Kidney epithelial cell (primary cell): ENCODE measurements around the gene BUB3. TPM values are rescaled to one million over a fixed set of nuclear protein-coding genes. Genes with fewer than 3 reads are reported as not detected.

Experiments
- DNase-seq: peaks from one replicate; pipeline ENCODE4 v3.0.0-alpha.2; 2010; ENCODE audit warnings: low read depth
- H3K27me3 ChIP-seq: 2 replicates; pipeline ENCODE4 v1.6.0; 2011; ENCODE audit warnings: low read length; ENCODE audit not compliant: control insufficient read depth, insufficient read depth
- H3K36me3 ChIP-seq: 2 replicates; pipeline ENCODE4 v1.5.1; 2011; ENCODE audit warnings: low read length; ENCODE audit not compliant: control insufficient read depth, insufficient read depth
- H3K4me3 ChIP-seq: 2 replicates; pipeline ENCODE4 v1.5.1; 2011; ENCODE audit warnings: low read depth, mild to moderate bottlenecking, control low read depth, low read length
- CTCF ChIP-seq: IDR thresholded peaks from 2 replicates; pipeline ENCODE4 v1.5.1; 2011; ENCODE audit warnings: mild to moderate bottlenecking, moderate library complexity, low read length, control low read depth, inconsistent platforms; ENCODE audit not compliant: insufficient read depth, poor library complexity, severe bottlenecking
- total RNA-seq: library from RNA; depleted of rRNA; stranded (reverse); fragments of >200 nt; gene quantifications from 2 replicates; pipeline ENCODE4 v1.2.3, GENCODE V29; 2015

BUB3 gene
- total RNA-seq, 1 donor from 2014 or later, result 153 TPM

DNA sequence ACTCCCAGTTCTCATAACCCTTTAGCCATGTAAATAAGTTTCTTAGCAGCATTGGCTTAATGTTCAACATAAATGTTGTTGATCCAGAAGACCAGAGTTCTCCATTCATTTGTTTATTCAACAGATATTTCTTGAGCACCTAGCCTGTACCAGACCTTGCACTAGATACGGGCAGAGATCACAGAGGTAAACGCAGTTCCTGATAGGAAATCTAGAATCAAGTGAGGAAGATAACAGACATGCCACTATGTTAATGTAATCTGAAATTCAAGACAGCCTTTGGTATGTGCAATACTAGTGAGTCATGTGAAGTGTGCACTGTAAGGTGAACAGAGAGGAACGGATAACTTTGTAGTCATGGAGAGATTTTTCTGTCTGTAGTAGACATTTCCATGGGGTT is 3.0 kb downstream of the BUB3 start:
- DNase-seq, result no peak
- Histone ChIP-seq H3K36me3 (peaks cover 3% of the 10 kb centered on the region), H3K27me3 (peaks cover 7% of the 10 kb centered on the region), H3K4me3 (no peak overlapping the region)
- TF ChIP-seq CTCF, result no peak

DNA sequence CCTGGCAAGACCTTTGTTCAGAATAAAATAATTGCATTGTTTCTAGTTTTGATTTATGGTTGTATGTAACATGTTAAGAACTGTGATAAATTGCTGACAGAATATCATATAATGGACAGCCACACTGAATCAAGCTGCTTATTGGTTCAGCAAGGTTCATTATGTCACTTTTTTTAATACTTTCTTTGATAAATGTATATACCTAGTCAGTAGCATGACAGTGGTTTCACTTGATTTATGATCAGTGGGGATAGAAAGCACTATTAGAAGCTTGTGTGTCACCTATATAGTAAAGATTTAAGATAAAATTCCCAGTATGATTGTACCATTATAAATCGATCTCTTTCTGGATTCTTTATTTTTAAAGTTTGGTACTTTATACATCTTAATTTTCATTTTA is 4.5 kb downstream of the BUB3 start:
- no peak for TF ChIP-seq CTCF

GRCh38 chr10:123160311-123160980 is 6.2 kb downstream of the BUB3 start:
- H3K36me3 ChIP-seq, result peaks cover 6% of the 10 kb centered on the region
- H3K27me3 ChIP-seq, result no peaks in the 10 kb centered on the region
- no peak for TF ChIP-seq CTCF
- no peak overlapping the region for H3K4me3 ChIP-seq
- no peak for DNase-seq

More for the DNA sequence above, 4.5 kb downstream of the BUB3 start:
- no peak for DNase-seq
- peaks cover 6% of the 10 kb centered on the region for H3K36me3 ChIP-seq
- H3K4me3 ChIP-seq, result no peak overlapping the region
- no peaks in the 10 kb centered on the region for H3K27me3 ChIP-seq

DNA sequence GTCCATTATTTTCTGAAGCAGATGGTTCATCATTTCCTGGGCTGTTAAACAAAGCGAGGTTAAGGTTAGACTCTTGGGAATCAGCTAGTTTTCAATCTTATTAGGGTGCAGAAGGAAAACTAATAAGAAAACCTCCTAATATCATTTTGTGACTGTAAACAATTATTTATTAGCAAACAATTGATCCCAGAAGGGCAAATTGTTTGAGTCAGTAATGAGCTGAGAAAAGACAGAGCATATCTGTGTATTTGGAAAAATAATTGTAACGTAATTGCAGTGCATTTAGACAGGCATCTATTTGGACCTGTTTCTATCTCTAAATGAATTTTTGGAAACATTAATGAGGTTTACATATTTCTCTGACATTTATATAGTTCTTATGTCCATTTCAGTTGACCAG is 10.1 kb downstream of the BUB3 start:
- Histone ChIP-seq H3K36me3 (peaks cover 6% of the 10 kb centered on the region), H3K27me3 (no peaks in the 10 kb centered on the region), H3K4me3 (no peak overlapping the region)
- DNase-seq, result no peak
- no peak for TF ChIP-seq CTCF

GRCh38 chr10:123165445-123166072 is 11.4 kb downstream of the BUB3 start:
- no peak for DNase-seq
- Histone ChIP-seq H3K4me3 (no peak overlapping the region), H3K36me3 (peaks cover 4% of the 10 kb centered on the region), H3K27me3 (no peaks in the 10 kb centered on the region)
- no peak for TF ChIP-seq CTCF

DNA sequence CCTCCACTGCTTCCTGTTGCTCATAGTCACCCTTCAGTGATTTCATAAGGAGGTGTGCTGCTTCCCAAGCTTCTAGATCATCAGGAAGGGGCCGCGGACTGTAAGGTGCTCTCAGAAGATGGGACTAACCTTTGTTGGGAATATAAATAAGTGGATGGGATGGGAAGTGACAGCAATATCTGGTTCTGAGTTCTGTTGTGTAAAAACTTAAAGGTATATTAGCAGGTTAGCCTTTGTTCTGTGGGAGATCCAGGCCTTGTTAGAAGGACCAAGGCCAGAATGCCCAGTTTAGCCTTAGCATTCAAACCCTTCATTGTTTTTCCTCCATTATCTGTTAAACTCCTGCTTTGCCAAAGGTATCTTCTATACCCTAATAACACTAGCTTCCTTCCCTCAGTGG is 12.4 kb downstream of the BUB3 start:
- TF ChIP-seq CTCF, result no peak
- DNase-seq, result no peak
- Histone ChIP-seq H3K27me3 (no peaks in the 10 kb centered on the region), H3K36me3 (peaks cover 3% of the 10 kb centered on the region), H3K4me3 (no peak overlapping the region)
